Measurements from ENCODE around the gene TUB. TPM values are rescaled to one million over a fixed set of nuclear protein-coding genes. Genes with fewer than 3 reads are reported as not detected.

The TUB gene
- total and polyA plus RNA-seq, 7 donors: 0.25 to 4.6 (median 0.91) TPM

DNA sequence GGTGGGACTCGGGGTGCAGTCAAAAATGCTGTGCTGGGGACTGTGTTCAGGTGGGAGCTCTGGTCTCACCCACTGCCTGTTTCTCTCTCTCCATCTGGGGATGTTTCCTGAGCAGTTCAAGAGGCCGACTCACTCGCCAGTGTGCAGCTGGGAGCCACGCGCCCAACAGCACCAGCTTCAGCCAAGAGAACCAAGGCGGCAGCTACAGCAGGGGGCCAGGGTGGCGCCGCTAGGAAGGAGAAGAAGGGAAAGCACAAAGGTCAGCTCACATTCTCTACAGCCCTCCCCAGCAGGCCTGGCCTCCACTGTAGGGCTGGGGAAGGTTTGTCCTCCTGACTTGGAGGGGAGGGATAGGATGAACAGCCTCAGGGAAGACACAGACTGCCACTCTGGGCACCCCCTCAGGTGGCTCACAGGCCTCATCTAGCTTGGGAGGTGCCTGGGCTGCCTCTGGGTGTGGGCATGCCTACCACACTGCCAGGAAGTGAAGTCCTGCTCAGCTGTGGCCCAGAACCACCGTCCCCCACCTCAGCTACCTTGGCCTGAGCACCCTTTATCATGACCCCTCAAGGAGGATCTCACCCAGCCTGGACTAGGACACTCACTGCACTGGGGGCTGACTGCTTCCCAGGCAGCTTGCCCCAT, 13.0 kb downstream of the TUB start:
- Histone ChIP-seq H3K27me3 (ENCODE audit: insufficient read depth in 3 of 3, low read length in 2 of 3) (no peaks in the 10 kb centered on the region), H3K4me1 (no peaks in the 10 kb centered on the region), H3K9me3 (no peaks in the 10 kb centered on the region), H3K27ac (no peak overlapping the region), H3K36me3 (ENCODE audit: insufficient read depth in 1 of 2, low read depth in 1 of 2) (no peaks in the 10 kb centered on the region), H3K4me3 (no peak overlapping the region)
- WGBS, 3 donors: 86 to 96% (median 95%) methylated on average over 8 to 9 of the region's 9 CpGs
- TF ChIP-seq, protein P1, sequence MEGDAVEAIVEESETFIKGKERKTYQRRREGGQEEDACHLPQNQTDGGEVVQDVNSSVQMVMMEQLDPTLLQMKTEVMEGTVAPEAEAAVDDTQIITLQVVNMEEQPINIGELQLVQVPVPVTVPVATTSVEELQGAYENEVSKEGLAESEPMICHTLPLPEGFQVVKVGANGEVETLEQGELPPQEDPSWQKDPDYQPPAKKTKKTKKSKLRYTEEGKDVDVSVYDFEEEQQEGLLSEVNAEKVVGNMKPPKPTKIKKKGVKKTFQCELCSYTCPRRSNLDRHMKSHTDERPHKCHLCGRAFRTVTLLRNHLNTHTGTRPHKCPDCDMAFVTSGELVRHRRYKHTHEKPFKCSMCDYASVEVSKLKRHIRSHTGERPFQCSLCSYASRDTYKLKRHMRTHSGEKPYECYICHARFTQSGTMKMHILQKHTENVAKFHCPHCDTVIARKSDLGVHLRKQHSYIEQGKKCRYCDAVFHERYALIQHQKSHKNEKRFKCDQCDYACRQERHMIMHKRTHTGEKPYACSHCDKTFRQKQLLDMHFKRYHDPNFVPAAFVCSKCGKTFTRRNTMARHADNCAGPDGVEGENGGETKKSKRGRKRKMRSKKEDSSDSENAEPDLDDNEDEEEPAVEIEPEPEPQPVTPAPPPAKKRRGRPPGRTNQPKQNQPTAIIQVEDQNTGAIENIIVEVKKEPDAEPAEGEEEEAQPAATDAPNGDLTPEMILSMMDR (IDR thresholded peaks at IDR 0.05): no peak
- ATAC-seq (no peak), DNase-seq (no peak)
- intact Hi-C loops (cut with DNase I): loop anchor here in 1 of 2 donors (5.0 kb wide), 2 partner anchors 62 to 87 kb away; no protein-coding TSS in a partner anchor

DNA sequence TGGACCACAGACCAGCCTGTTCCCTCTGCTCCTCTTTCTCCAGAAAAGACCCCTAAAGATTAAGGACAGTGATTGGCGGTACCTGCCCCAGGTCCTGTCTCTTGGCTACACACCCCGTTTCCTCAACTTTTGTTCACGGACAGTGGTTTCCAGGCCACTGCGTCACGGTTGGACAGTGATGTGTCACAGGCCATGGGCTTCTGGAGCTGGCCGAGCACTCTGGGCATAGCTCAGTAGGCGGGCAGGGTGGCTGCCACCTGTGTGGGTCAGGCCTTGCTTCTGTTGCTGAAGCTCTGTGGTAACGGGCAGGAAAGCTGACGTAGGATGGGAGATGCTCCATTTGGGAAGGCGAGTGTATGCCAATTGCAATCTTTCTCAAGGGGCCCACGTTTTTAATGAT, 13.6 kb downstream of the TUB start:
- H3K36me3 ChIP-seq (ENCODE audit: insufficient read depth in 1 of 2, low read depth in 1 of 2): no peaks in the 10 kb centered on the region
- H3K9me3 ChIP-seq: no peaks in the 10 kb centered on the region
- no peak for DNase-seq
- no peak for ATAC-seq
- H3K27me3 ChIP-seq (ENCODE audit: insufficient read depth in 3 of 3, low read length in 2 of 3): no peaks in the 10 kb centered on the region
- TF ChIP-seq, protein P1 (IDR thresholded peaks at IDR 0.05): no peak
- H3K4me3 ChIP-seq: no peak overlapping the region
- WGBS, 3 donors: 89 to 93% (median 91%) methylated on average over 11 of the region's 11 CpGs
- intact Hi-C loops (cut with DNase I): loop anchor here (5.0 kb wide), 3 partner anchors 62 to 997 kb away; no protein-coding TSS in a partner anchor
- H3K27ac ChIP-seq: no peak overlapping the region
- H3K4me1 ChIP-seq: no peaks in the 10 kb centered on the region

DNA sequence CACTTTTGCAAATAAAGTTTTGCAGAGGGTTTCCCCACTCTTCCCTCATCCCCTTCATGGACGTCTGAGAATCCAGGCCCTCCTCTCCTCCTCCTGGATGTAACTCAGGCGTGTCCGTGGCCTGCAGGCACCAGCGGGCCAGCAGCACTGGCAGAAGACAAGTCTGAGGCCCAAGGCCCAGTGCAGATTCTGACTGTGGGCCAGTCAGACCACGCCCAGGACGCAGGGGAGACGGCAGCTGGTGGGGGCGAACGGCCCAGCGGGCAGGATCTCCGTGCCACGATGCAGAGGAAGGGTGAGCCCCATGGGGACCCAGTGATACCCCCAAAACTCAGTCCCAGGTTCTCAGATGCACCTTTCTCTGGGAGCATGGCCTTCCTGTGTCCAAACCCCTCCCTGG, 14.4 kb downstream of the TUB start:
- WGBS, 3 donors: 49 to 62% (median 56%) methylated on average over 12 of the region's 12 CpGs
- TF ChIP-seq, protein P1 (IDR thresholded peaks at IDR 0.05): no peak
- no peak for DNase-seq

DNA sequence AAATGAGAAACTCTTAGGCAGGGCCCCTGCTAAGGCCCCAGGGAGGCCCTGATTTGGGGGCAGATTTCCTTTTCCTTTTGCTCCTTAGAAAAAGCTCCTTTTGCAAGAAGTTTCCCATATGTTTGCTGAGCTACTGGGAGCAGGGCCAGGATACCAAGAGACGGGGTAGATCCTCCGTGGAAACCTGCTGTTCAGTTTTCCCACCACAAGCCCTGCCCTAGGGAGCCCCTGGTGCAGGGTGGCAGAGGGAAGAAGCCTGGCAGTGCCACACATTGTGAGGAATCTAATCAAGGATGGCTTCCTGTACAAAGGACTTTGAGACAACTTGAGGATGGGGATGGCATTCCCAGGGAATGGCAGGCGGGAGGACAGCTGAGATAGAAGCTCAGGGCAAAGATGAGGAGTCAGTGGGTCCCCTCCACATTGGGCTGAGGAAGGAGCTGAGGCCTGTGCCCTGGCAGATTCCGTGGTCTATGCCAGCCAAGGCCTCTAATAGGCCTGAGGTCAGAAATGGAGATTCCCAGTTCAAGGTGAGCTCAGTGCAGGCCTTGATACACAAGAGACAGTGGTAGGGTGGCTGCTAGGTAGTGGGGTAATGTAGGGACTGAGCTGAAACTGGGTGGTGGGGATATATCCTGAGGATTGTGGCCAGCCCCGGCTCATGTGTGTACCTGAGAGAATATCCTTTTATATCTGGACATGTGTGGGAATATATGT, 15.0 kb downstream of the TUB start:
- TF ChIP-seq, protein P1 (IDR thresholded peaks at IDR 0.05): no peak
- no peak overlapping the region for H3K27ac ChIP-seq
- ATAC-seq (no peak), DNase-seq (no peak)
- H3K4me1 ChIP-seq: no peaks in the 10 kb centered on the region
- 76 to 87% (median 82%) methylated on average over 5 of the region's 5 CpGs for WGBS, 3 donors
- no peaks in the 10 kb centered on the region for H3K9me3 ChIP-seq
- no peak overlapping the region for H3K4me3 ChIP-seq
- intact Hi-C loops (cut with DNase I): loop anchor here in 1 of 2 donors (2.0 to 5.0 kb wide), 3 partner anchors 89 to 999 kb away; no protein-coding TSS in a partner anchor
- no peaks in the 10 kb centered on the region for H3K27me3 ChIP-seq (ENCODE audit: insufficient read depth in 3 of 3, low read length in 2 of 3)
- peaks cover 0 to under 1% of the 10 kb centered on the region in 2 donors for H3K36me3 ChIP-seq (ENCODE audit: insufficient read depth in 1 of 2, low read depth in 1 of 2)

More for the DNA sequence above, 14.4 kb downstream of the TUB start:
- H3K27ac ChIP-seq: no peak overlapping the region
- intact Hi-C loops (cut with DNase I): loop anchor here in 1 of 2 donors (5.0 kb wide), 2 partner anchors 88 to 998 kb away; no protein-coding TSS in a partner anchor
- no peaks in the 10 kb centered on the region for H3K27me3 ChIP-seq (ENCODE audit: insufficient read depth in 3 of 3, low read length in 2 of 3)
- no peak for ATAC-seq
- no peaks in the 10 kb centered on the region for H3K36me3 ChIP-seq (ENCODE audit: insufficient read depth in 1 of 2, low read depth in 1 of 2)
- H3K9me3 ChIP-seq: no peaks in the 10 kb centered on the region
- H3K4me1 ChIP-seq: no peaks in the 10 kb centered on the region
- H3K4me3 ChIP-seq: no peak overlapping the region

All from psoas muscle (tissue), 8 donors.